Right hindlimb (tissue), 1 donor: ENCODE data around the gene ARL2.
"Not testable (repeated sequence)": the region's sequence is repeated elsewhere in the genome, so short reads cannot be mapped to it uniquely, and the experiment has no call there.

Experiments
- DNase-seq: peaks from one replicate; pipeline ENCODE4 v3.0.0-alpha.2; 2018

ARL2 gene

GRCh38 chr11:65013888-65014725, at the start of gene ARL2:
ARL2 (plus strand) TSS chr11:65014160; CDS start chr11:65014208, 48 bp downstream.
- DNase-seq: peak; percentile 96

GRCh38 chr11:64967375-64967774, 46.6 kb upstream of the ARL2 start:
- no peak for DNase-seq

DNA sequence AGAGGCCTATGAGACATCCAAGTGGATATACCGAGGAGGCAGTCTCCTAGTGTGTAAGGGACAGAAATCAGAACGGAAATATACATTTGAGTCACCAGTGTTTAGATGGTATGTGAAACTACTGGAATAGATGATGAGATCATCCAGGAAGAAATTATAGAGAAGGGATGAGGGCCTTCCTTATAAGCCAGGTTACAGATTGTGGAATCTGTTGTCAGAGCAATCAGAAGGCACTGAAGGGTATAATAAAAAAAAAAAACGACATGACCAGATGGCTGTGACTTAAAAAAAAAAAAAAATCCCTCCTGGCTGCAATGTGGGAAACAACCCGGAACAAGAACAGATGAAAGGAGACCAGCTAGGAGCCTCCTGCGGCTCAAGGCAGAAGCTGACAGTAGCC, 44.8 kb upstream of the ARL2 start:
- no peak for DNase-seq

GRCh38 chr11:64970731-64971151, 43.2 kb upstream of the ARL2 start:
- no peak for DNase-seq

DNA sequence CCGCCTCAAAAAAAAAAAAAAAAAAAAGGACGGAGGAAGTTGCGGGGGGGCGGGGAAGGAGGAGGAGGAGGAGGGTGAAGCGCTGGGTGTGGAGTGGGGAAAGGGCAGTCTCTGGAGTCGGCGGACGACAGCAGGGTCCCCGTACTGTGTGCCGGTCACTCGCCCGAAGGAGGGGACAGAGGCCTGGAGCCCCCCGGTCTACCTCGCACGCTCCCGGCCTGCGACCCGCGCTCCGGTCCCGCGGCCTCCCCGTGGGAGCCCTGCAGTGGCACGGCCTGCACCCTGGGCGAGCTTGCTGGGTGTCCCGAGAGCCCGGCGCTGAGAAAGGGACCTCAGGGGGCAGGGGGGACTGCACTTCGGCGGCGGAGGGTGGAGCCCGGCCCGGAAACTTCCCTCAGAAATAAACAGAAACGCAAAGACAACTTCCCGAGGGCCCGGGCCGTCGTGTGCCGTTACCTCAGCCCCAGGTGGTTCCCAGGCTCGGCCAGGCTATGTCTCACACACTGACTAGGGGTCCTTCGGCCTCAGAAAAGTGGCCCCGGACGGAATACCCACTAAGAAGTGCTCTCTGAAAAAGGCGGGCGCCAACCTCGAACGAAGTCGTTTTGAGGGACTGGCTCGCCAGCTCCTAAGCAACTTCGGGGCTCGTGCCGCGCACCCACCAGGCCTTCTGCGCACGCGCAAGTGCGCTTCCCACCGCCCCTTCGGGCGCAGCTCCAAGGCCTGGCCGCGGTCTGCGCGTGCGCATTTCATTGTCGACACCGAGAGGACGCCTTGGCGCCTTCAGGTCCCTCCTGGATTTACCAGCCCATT, 42.3 kb upstream of the ARL2 start, which contains the start of gene MAJIN:
TSS of gene MAJIN (minus strand) at position 688 of the 813 bp plus-strand sequence. CDS start 12,703 bp downstream, outside the sequence.
- peak; percentile 90 for DNase-seq

DNA sequence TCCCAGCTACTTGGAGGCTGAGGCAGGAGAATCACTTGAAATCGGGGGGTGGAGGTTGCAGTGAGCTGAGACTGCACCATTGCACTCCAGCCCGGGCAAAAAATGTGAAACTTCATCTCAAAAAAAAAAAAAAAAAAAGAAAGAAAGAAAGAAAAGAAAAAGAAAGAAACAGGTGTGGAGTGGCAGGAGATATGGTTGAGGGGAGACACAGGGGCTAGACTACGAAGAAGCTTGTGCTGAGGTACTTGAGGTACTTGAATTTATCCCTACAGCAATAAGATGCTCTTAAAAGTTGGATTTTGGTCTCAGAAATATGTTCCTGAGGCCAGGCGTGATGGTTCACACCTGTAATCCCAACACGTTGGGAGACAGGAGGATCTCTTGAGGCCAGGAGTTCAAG, 39.8 kb upstream of the ARL2 start:
- DNase-seq: no peak

DNA sequence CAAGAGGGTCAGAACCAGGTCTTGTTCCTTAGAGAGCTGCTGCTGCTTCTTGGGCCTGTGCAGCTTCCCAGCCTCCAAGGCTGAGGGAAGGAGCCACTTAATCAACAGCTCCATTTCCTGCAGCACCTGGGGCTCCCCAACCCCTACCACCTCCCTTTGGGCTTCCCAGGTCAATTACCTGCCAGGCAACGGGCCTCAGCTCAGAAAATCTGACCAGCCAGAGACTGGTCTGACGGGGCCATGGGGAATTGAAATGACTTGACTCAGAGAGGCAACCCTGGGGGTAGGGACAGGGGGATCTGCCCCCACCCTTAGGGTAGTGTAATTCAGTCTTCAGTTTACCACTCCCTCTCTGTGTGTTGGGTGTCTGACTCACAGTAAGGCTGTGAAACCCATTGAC, 37.3 kb upstream of the ARL2 start:
- DNase-seq: no peak

- DNase-seq: not testable (repeated sequence)
These were observed 30.6 kb upstream of the ARL2 start for GRCh38 chr11:64983339-64983738.

- no peak for DNase-seq
These were observed 25.7 kb upstream of the ARL2 start for GRCh38 chr11:64987998-64988854.

- no peak for DNase-seq
These were observed 24.5 kb upstream of the ARL2 start for GRCh38 chr11:64989416-64989815.

- peak; percentile 71 for DNase-seq
These were observed 23.6 kb upstream of the ARL2 start for GRCh38 chr11:64990222-64990923.

- no peak for DNase-seq
These were observed 19.6 kb upstream of the ARL2 start for GRCh38 chr11:64994318-64994717.

- no peak for DNase-seq
These were observed 17.6 kb upstream of the ARL2 start for GRCh38 chr11:64996327-64996709.

GRCh38 chr11:64996710-64997380, 17.1 kb upstream of the ARL2 start, which contains the start of gene BATF2:
BATF2 (minus strand) TSS chr11:64996971; CDS start chr11:64996914, 57 bp downstream.
- DNase-seq: peak; percentile 66

GRCh38 chr11:64998141-64998540, 15.8 kb upstream of the ARL2 start:
- DNase-seq: no peak

- no peak for DNase-seq
These were observed 15.1 kb upstream of the ARL2 start for GRCh38 chr11:64998690-64999431.

GRCh38 chr11:64999478-64999877, 14.5 kb upstream of the ARL2 start:
- no peak for DNase-seq

DNA sequence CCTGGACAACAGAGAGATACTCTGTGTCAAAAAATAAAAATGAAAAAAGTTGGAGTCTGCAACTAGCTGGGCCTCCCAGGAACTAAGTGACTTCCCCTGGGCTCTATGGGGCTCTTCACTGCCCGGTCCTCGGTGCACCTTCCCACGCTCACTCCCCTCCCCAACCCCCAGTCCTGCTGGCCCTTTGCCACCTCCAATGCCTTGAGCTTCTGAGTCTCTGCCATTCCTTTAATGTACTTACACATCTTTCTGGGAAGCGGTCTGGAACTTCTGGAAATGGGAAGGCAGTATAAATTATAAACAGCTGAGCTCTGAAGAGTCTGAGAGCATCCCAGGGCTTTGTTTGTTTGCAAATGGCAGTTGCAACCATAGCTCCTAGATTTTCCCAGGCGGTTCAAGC, 11.3 kb upstream of the ARL2 start:
- no peak for DNase-seq

DNA sequence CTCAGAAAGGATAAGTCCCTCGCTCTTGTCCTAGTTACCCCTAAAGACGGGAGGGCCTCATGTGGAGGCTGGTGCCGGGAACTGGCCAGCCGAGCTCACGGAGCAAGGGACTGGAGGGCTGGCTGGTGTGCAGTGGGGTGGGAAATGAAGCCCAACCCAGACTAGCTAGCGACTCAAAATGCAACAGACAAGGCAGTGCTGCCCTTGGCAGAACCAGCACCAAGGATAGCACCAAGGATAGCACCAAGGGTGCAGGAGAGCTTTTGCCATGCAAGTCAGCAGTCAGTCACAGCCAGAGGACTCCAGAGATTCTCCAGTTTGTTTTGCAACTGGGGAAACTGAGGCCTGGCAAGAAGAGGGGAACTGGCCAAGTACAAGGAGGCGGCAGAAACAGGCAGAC, 10.7 kb upstream of the ARL2 start:
- DNase-seq: no peak

DNA sequence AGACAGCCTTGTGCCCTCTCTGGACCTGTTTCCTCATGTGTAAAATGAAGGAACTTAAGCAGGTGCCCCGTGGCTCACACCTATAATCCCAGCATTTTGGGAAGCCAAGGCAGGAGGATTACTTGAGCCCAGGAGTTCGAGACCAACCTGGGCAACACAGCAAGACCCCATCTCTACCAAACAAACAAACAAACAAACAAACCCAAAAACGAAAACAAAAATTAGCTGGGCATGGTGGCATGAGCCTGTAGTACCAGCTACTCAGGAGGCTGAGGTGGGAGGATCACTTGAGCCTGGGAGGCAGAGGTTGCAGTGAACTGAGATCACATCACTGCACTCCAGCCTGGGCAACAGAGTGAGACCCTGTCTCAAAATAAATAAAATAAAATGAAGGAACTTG, 10.0 kb upstream of the ARL2 start:
- not testable (repeated sequence) for DNase-seq

DNA sequence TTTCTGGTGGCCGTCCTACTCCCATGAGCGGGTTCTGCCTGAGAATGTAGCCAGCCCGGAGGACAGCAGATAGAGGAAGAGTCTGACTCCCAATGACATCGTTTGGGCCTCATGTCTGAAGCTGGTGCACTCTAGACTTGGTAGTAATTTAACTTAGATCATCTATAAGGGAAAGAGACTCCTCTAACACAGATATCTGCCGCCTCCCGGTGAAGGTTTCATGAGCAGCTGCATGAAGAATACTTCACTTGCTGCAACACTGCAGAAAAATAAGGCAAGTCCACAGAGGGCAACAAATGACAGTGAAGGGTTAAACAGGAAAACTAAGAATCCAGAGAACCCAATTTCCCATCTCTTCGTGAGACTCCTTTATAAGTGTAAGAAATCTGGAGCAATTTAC, 5.9 kb upstream of the ARL2 start:
- no peak for DNase-seq
